ENCODE data around the gene NDRG3.

NDRG3 gene

GRCh38 chr20:36773597-36774390 lies 27.9 kb upstream of the NDRG3 start, which contains the start of gene DSN1:
TSS of gene DSN1 (minus strand) at chr20:36773763. CDS start at chr20:36771458, 2,305 bp downstream.
- no CpG with 5 or more reads among the region's 61 CpGs for WGBS (ENCODE audit: extremely low coverage, insufficient coverage, low lambda C conversion rate)
- no peaks in the 10 kb centered on the region for H3K27me3 ChIP-seq (ENCODE audit: insufficient read depth, low read length, poor library complexity)
- peak within 1 kb of the TSS; percentile 74 for H3K27ac ChIP-seq (ENCODE audit: low read depth, low read length)

DNA sequence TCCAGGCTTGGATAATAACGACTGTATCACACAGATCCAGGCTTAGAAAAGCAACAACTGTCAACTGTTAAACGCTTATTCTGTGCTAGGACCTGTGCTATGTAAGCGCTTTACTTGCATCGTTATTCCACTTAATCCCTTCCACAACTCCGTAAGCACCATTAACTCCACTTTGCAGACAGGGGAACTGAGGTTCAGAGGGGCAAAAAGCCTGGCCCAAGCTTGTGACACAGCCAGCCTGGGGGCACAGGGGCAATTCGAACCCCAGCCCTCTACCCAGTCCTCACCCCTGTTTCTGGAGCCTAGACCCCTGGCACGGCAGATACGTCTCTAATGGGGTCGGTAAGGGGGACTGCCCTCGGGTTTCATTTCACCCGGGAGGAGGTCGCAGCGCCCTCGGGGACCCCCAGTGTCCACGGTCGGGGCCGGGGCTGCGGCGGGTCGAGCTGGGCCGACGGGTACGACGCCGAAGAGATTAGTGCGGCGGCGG lies 27.3 kb upstream of the NDRG3 start:
- DNase-seq = no peak
- Histone ChIP-seq H3K18ac (ENCODE audit: low read length) (peak overlapping the region; percentile 77), H2AK5ac (ENCODE audit: low read length) (no peak overlapping the region), H3K56ac (ENCODE audit: low read length) (peak overlapping the region; percentile 93), H3K36me3 (ENCODE audit: control insufficient read depth, insufficient read depth, low read length) (peaks cover 3% of the 10 kb centered on the region), H3K4me1 (ENCODE audit: control insufficient read depth, low read depth, low read length) (peaks cover 3% of the 10 kb centered on the region), H2BK5ac (ENCODE audit: low read length) (no peak overlapping the region), H2BK15ac (replicated peaks; ENCODE audit: low read depth) (no peak overlapping the region), H4K8ac (ENCODE audit: low read depth, low read length) (peak overlapping the region; percentile 77), H3K27ac (ENCODE audit: low read depth, low read length) (no peak overlapping the region), H3K23ac (ENCODE audit: low read length) (peak overlapping the region; percentile 92), H2BK120ac (ENCODE audit: low read depth, low read length) (no peak overlapping the region), H3K9ac (ENCODE audit: low read length) (peak overlapping the region; percentile 91), H3K4me2 (ENCODE audit: low read length) (peak overlapping the region; percentile 77), H3K4ac (ENCODE audit: low read depth, low read length) (peak overlapping the region; percentile 90), H3K27me3 (ENCODE audit: insufficient read depth, low read length, poor library complexity) (no peaks in the 10 kb centered on the region), H3K79me2 (ENCODE audit: control insufficient read depth, insufficient read depth, low read length) (peaks cover 1% of the 10 kb centered on the region), H3K79me1 (ENCODE audit: low read length) (peaks cover 4% of the 10 kb centered on the region), H3K4me3 (ENCODE audit: low read length) (peak overlapping the region; percentile 57), H4K5ac (ENCODE audit: low read length) (no peak overlapping the region)
- no CpG with 5 or more reads among the region's 28 CpGs for WGBS (ENCODE audit: extremely low coverage, insufficient coverage, low lambda C conversion rate)

More at GRCh38 chr20:36773597-36774390, 27.9 kb upstream of the NDRG3 start, which contains the start of gene DSN1:
- Histone ChIP-seq H3K4me1 (ENCODE audit: control insufficient read depth, low read depth, low read length) (peaks cover 3% of the 10 kb centered on the region), H3K79me2 (ENCODE audit: control insufficient read depth, insufficient read depth, low read length) (peaks cover 1% of the 10 kb centered on the region), H3K4me3 (ENCODE audit: low read length) (peak within 1 kb of the TSS; percentile 78), H2BK15ac (replicated peaks; ENCODE audit: low read depth) (no peak within 1 kb of the TSS), H3K18ac (ENCODE audit: low read length) (peak within 1 kb of the TSS; percentile 97), H3K4ac (ENCODE audit: low read depth, low read length) (peak within 1 kb of the TSS; percentile 98), H3K9ac (ENCODE audit: low read length) (peak within 1 kb of the TSS; percentile 99), H2AK5ac (ENCODE audit: low read length) (no peak within 1 kb of the TSS), H3K4me2 (ENCODE audit: low read length) (peak within 1 kb of the TSS; percentile 100), H4K8ac (ENCODE audit: low read depth, low read length) (peak within 1 kb of the TSS; percentile 77), H3K36me3 (ENCODE audit: control insufficient read depth, insufficient read depth, low read length) (peaks cover 3% of the 10 kb centered on the region), H3K56ac (ENCODE audit: low read length) (peak within 1 kb of the TSS; percentile 99), H3K79me1 (ENCODE audit: low read length) (peaks cover 4% of the 10 kb centered on the region), H3K23ac (ENCODE audit: low read length) (peak within 1 kb of the TSS; percentile 92), H2BK120ac (ENCODE audit: low read depth, low read length) (no peak within 1 kb of the TSS), H2BK5ac (ENCODE audit: low read length) (peak within 1 kb of the TSS; percentile 77), H4K5ac (ENCODE audit: low read length) (peak within 1 kb of the TSS; percentile 97)
- peak; percentile 97 for DNase-seq

DNA sequence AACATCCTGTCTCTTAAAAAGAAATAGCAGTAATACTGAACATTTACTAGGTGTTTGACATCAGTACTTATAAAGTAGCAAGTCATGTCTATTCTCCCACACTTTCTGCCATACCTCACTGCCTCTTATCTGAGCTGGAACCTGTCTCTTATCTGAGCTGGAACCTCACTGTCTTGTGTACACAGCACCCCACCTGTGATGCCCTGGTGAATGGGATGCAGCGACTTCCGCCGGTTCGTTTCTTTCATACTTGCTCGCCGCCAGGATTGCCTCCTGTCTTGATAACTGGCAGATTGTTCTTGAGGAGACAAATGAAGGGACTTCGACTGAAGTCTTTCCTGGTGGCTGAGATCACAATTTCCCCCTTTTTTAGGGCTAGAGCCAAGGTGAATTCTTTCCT lies 24.8 kb upstream of the NDRG3 start:
- Histone ChIP-seq H3K79me1 (ENCODE audit: low read length) (peaks cover 4% of the 10 kb centered on the region), H4K5ac (ENCODE audit: low read length) (no peak overlapping the region), H2AK5ac (ENCODE audit: low read length) (no peak overlapping the region), H2BK5ac (ENCODE audit: low read length) (no peak overlapping the region), H3K36me3 (ENCODE audit: control insufficient read depth, insufficient read depth, low read length) (peaks cover 3% of the 10 kb centered on the region), H3K56ac (ENCODE audit: low read length) (no peak overlapping the region), H3K23ac (ENCODE audit: low read length) (no peak overlapping the region), H3K4me1 (ENCODE audit: control insufficient read depth, low read depth, low read length) (peaks cover 3% of the 10 kb centered on the region), H3K18ac (ENCODE audit: low read length) (no peak overlapping the region), H3K9ac (ENCODE audit: low read length) (peak overlapping the region; percentile 8), H2BK15ac (replicated peaks; ENCODE audit: low read depth) (no peak overlapping the region), H3K27ac (ENCODE audit: low read depth, low read length) (no peak overlapping the region), H3K79me2 (ENCODE audit: control insufficient read depth, insufficient read depth, low read length) (peaks cover 1% of the 10 kb centered on the region), H3K4me2 (ENCODE audit: low read length) (no peak overlapping the region), H4K8ac (ENCODE audit: low read depth, low read length) (no peak overlapping the region), H3K27me3 (ENCODE audit: insufficient read depth, low read length, poor library complexity) (no peaks in the 10 kb centered on the region), H3K4ac (ENCODE audit: low read depth, low read length) (no peak overlapping the region), H2BK120ac (ENCODE audit: low read depth, low read length) (no peak overlapping the region), H3K4me3 (ENCODE audit: low read length) (no peak overlapping the region)
- WGBS (ENCODE audit: extremely low coverage, insufficient coverage, low lambda C conversion rate) = no CpG with 5 or more reads among the region's 7 CpGs
- no peak for DNase-seq

- Histone ChIP-seq H3K79me2 (ENCODE audit: control insufficient read depth, insufficient read depth, low read length) (peaks cover 1% of the 10 kb centered on the region), H4K8ac (ENCODE audit: low read depth, low read length) (no peak overlapping the region), H3K36me3 (ENCODE audit: control insufficient read depth, insufficient read depth, low read length) (peaks cover 3% of the 10 kb centered on the region), H4K5ac (ENCODE audit: low read length) (no peak overlapping the region), H2BK120ac (ENCODE audit: low read depth, low read length) (no peak overlapping the region), H2BK5ac (ENCODE audit: low read length) (no peak overlapping the region), H3K9ac (ENCODE audit: low read length) (no peak overlapping the region), H3K4me2 (ENCODE audit: low read length) (no peak overlapping the region), H3K23ac (ENCODE audit: low read length) (no peak overlapping the region), H3K4ac (ENCODE audit: low read depth, low read length) (no peak overlapping the region), H3K79me1 (ENCODE audit: low read length) (peaks cover 4% of the 10 kb centered on the region), H3K27ac (ENCODE audit: low read depth, low read length) (no peak overlapping the region), H2AK5ac (ENCODE audit: low read length) (no peak overlapping the region), H3K4me1 (ENCODE audit: control insufficient read depth, low read depth, low read length) (peaks cover 3% of the 10 kb centered on the region), H3K27me3 (ENCODE audit: insufficient read depth, low read length, poor library complexity) (no peaks in the 10 kb centered on the region), H2BK15ac (replicated peaks; ENCODE audit: low read depth) (no peak overlapping the region), H3K56ac (ENCODE audit: low read length) (no peak overlapping the region), H3K18ac (ENCODE audit: low read length) (no peak overlapping the region), H3K4me3 (ENCODE audit: low read length) (no peak overlapping the region)
- DNase-seq = no peak
- no CpG with 5 or more reads among the region's 5 CpGs for WGBS (ENCODE audit: extremely low coverage, insufficient coverage, low lambda C conversion rate)
Measured at GRCh38 chr20:36768768-36769430, 23.0 kb upstream of the NDRG3 start.

- Histone ChIP-seq H2BK15ac (replicated peaks; ENCODE audit: low read depth) (no peak overlapping the region), H3K79me2 (ENCODE audit: control insufficient read depth, insufficient read depth, low read length) (no peaks in the 10 kb centered on the region), H2BK5ac (ENCODE audit: low read length) (no peak overlapping the region), H3K4me2 (ENCODE audit: low read length) (no peak overlapping the region), H3K18ac (ENCODE audit: low read length) (no peak overlapping the region), H3K36me3 (ENCODE audit: control insufficient read depth, insufficient read depth, low read length) (peaks cover 5% of the 10 kb centered on the region), H3K23ac (ENCODE audit: low read length) (no peak overlapping the region), H3K4ac (ENCODE audit: low read depth, low read length) (no peak overlapping the region), H3K27ac (ENCODE audit: low read depth, low read length) (no peak overlapping the region), H3K9ac (ENCODE audit: low read length) (no peak overlapping the region), H2AK5ac (ENCODE audit: low read length) (no peak overlapping the region), H3K79me1 (ENCODE audit: low read length) (no peaks in the 10 kb centered on the region), H3K4me3 (ENCODE audit: low read length) (no peak overlapping the region), H4K5ac (ENCODE audit: low read length) (no peak overlapping the region), H3K4me1 (ENCODE audit: control insufficient read depth, low read depth, low read length) (no peaks in the 10 kb centered on the region), H2BK120ac (ENCODE audit: low read depth, low read length) (no peak overlapping the region), H3K27me3 (ENCODE audit: insufficient read depth, low read length, poor library complexity) (no peaks in the 10 kb centered on the region), H4K8ac (ENCODE audit: low read depth, low read length) (no peak overlapping the region), H3K56ac (ENCODE audit: low read length) (no peak overlapping the region)
- WGBS (ENCODE audit: extremely low coverage, insufficient coverage, low lambda C conversion rate) = no CpG with 5 or more reads among the region's 4 CpGs
- DNase-seq = no peak
Measured at GRCh38 chr20:36761125-36761524, 15.2 kb upstream of the NDRG3 start.

All from mesendoderm (in vitro differentiated cells).